AG09309 (cell line): ENCODE results near the gene TCHP.

Experiments
- DNase-seq: peaks from one replicate; pipeline ENCODE4 v3.0.0-alpha.2; 2010; ENCODE audit warnings: low read depth
- H3K4me3 ChIP-seq: 2 replicates; pipeline ENCODE4 v1.5.1; 2011; ENCODE audit warnings: mild to moderate bottlenecking, low read depth, low read length, moderate library complexity; ENCODE audit not compliant: control insufficient read depth
- TF ChIP-seq, protein P1 (sequence below): IDR thresholded peaks from 2 replicates; pipeline ENCODE4 v1.5.1; 2011; ENCODE audit warnings: mild to moderate bottlenecking, low read depth, low read length, inconsistent platforms; ENCODE audit not compliant: insufficient read depth, control insufficient read depth; ENCODE audit errors: missing control alignments

The TCHP gene

DNA sequence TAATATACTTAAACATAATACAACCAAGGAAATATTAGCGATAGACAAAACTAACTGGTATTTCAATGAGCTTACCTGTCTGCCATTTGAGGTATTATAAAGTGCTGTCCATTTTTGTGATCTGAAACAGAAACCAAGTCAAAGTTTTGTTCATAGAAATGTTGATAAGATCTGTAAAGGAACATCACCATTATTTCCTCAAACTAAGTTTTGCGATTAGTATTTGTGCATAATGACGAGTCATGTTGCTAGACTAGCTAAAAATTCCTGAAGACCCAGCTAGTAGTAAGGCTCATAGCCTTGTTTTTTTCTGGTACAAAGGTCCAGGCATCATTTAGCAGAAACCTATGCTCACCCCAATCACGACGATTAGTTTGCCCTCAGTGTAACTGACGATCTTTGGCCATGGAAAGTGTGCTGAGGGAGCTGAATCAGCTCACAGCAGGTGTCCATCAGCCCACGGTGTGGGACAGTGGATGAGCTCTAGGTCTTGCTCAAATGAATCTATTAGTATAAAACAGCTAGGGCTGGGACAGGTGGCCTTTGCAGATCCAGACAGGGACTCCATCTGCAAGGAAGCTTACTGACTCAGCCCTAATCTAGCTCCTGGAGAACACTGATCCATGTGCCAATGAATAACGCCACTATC, 67.4 kb downstream of the TCHP start:
- no peak overlapping the region for H3K4me3 ChIP-seq
- DNase-seq: no peak
- TF ChIP-seq, protein P1, sequence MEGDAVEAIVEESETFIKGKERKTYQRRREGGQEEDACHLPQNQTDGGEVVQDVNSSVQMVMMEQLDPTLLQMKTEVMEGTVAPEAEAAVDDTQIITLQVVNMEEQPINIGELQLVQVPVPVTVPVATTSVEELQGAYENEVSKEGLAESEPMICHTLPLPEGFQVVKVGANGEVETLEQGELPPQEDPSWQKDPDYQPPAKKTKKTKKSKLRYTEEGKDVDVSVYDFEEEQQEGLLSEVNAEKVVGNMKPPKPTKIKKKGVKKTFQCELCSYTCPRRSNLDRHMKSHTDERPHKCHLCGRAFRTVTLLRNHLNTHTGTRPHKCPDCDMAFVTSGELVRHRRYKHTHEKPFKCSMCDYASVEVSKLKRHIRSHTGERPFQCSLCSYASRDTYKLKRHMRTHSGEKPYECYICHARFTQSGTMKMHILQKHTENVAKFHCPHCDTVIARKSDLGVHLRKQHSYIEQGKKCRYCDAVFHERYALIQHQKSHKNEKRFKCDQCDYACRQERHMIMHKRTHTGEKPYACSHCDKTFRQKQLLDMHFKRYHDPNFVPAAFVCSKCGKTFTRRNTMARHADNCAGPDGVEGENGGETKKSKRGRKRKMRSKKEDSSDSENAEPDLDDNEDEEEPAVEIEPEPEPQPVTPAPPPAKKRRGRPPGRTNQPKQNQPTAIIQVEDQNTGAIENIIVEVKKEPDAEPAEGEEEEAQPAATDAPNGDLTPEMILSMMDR: no peak
